Tibial nerve (tissue), 4 donors: ENCODE data around the gene BOLA3. TPM values are rescaled to one million over a fixed set of nuclear protein-coding genes. Genes with fewer than 3 reads are reported as not detected.
A peak's percentile ranks its signal among the peaks of the same experiment; 100 is the strongest.

ENCODE experiments used
- DNase-seq, 2 donors: peaks; one replicate each; pipeline ENCODE4 v3.0.0-alpha.2; 2019; ENCODE audit warnings: low spot score in 2 of 2
- H3K27ac ChIP-seq, 4 donors: fragments of 200-600 bp; sonication (generic) in 3 of 4; one replicate each; pipeline ENCODE4 v1.5.1; 2017 to 2019; ENCODE audit warnings: mild to moderate bottlenecking in 1 of 4
- H3K27me3 ChIP-seq, 2 donors: fragments of 200-600 bp; sonication (generic) in 1 of 2; one replicate each; pipeline versions ENCODE4 v1.5.1 to v1.6.0; 2017 to 2019
- H3K36me3 ChIP-seq, 3 donors: fragments of 200-600 bp; sonication (generic); one replicate each; pipeline ENCODE4 v1.5.1; 2018 to 2019
- H3K4me1 ChIP-seq, 4 donors: fragments of 200-600 bp; sonication (generic) in 3 of 4; one replicate each; pipeline ENCODE4 v1.5.1; 2017 to 2019
- H3K4me3 ChIP-seq, 4 donors: fragments of 200-600 bp; sonication (generic) in 3 of 4; one replicate each; pipeline ENCODE4 v1.5.1; 2017 to 2019; ENCODE audit warnings: mild to moderate bottlenecking in 1 of 4, moderate library complexity in 1 of 4
- H3K9me3 ChIP-seq, 4 donors: fragments of 200-600 bp; sonication (generic) in 3 of 4; one replicate each; pipeline ENCODE4 v1.5.1; 2017 to 2019
- CTCF ChIP-seq, 5 experiments: fragments of 200-600 bp in 3 of 5; fragments of 450-650 bp in 2 of 5; sonication (generic) in 3 of 5; IDR thresholded peaks; one replicate each; pipeline ENCODE4 v1.5.1; 2016 to 2019; ENCODE audit warnings: antibody characterized with exemption in 5 of 5, mild to moderate bottlenecking in 3 of 5, moderate library complexity in 2 of 5
- EP300 ChIP-seq, 2 donors: sonication (generic); formaldehyde crosslinking; IDR thresholded peaks; one replicate each; pipeline ENCODE4 v1.6.1; 2017; ENCODE audit warnings: antibody characterized with exemption in 2 of 2, mild to moderate bottlenecking in 1 of 2
- POLR2A ChIP-seq, 2 donors: fragments of 450-650 bp; IDR thresholded peaks; one replicate each; pipeline ENCODE4 v1.6.1; 2017; ENCODE audit warnings: antibody characterized with exemption in 2 of 2, mild to moderate bottlenecking in 2 of 2, moderate library complexity in 2 of 2
- WGBS, 2 donors: methylation state at CpG; one replicate each; pipeline ENCODE4 v1.1.5; 2018; 5-methylcytosine and 5-hydroxymethylcytosine counted together
- total RNA-seq, 4 donors: library from RNA; depleted of rRNA; stranded (reverse); fragments of >200 nt; gene quantifications; one replicate each; pipeline ENCODE4 v1.1.0, GENCODE V29; 2016

Gene BOLA3
- total RNA-seq = 10 to 100 TPM; 23.2 to 39.5 (median 25.8) TPM

GRCh38 chr2:74147727-74148456 lies at the start of gene BOLA3:
Gene BOLA3, minus strand, starts transcription at chr2:74147912. Its CDS starts 38 bp downstream, at chr2:74147874.
- Histone ChIP-seq H3K36me3 (peaks cover 0 to 22% (median 0%) of the 10 kb centered on the region in 3 donors), H3K27me3 (no peaks in the 10 kb centered on the region), H3K27ac (peak within 1 kb of the TSS; percentile 34 to 79 (median 74)), H3K9me3 (no peaks in the 10 kb centered on the region), H3K4me1 (peaks cover 0 to 32% (median 18%) of the 10 kb centered on the region in 4 donors), H3K4me3 (peak within 1 kb of the TSS; percentile 66 to 82 (median 78))
- DNase-seq = peak; percentile 45 to 58
- 2 to 4% methylated on average over 31 to 38 of the region's 67 CpGs for WGBS, 2 donors
- no peak for TF ChIP-seq POLR2A (IDR thresholded peaks at IDR 0.05)
- TF ChIP-seq EP300 (IDR thresholded peaks at IDR 0.05) = peak in 1 of 2 donors; percentile 18
- TF ChIP-seq CTCF (IDR thresholded peaks at IDR 0.05) = peak; percentile 71 to 90 (median 85)

- Histone ChIP-seq H3K27ac (no peak overlapping the region), H3K9me3 (no peaks in the 10 kb centered on the region), H3K27me3 (no peaks in the 10 kb centered on the region), H3K36me3 (no peaks in the 10 kb centered on the region), H3K4me3 (no peak overlapping the region), H3K4me1 (peaks cover 0 to 32% (median 7%) of the 10 kb centered on the region in 4 donors)
- no peak for TF ChIP-seq POLR2A (IDR thresholded peaks at IDR 0.05)
- TF ChIP-seq CTCF (IDR thresholded peaks at IDR 0.05) = no peak
- TF ChIP-seq EP300 (IDR thresholded peaks at IDR 0.05) = no peak
- WGBS, 2 donors = 74 to 82% methylated on average over 4 of the region's 4 CpGs
- DNase-seq = no peak
Measured at GRCh38 chr2:74197049-74197448, 49.3 kb upstream of the BOLA3 start.

GRCh38 chr2:74194799-74195198 lies 47.1 kb upstream of the BOLA3 start:
- peaks cover 0 to 10% (median 2%) of the 10 kb centered on the region in 4 donors for H3K4me1 ChIP-seq
- no peaks in the 10 kb centered on the region for H3K27me3 ChIP-seq
- no peak for TF ChIP-seq CTCF (IDR thresholded peaks at IDR 0.05)
- TF ChIP-seq POLR2A (IDR thresholded peaks at IDR 0.05) = no peak
- H3K27ac ChIP-seq = no peak overlapping the region
- DNase-seq = no peak
- H3K9me3 ChIP-seq = no peaks in the 10 kb centered on the region
- no peaks in the 10 kb centered on the region for H3K36me3 ChIP-seq
- no peak overlapping the region for H3K4me3 ChIP-seq
- WGBS, 2 donors = 91 to 93% methylated on average over 1 of the region's 1 CpG

- WGBS, 2 donors = 75 to 76% methylated on average over 6 of the region's 6 CpGs
- Histone ChIP-seq H3K36me3 (no peaks in the 10 kb centered on the region), H3K9me3 (no peaks in the 10 kb centered on the region), H3K4me1 (no peaks in the 10 kb centered on the region), H3K27me3 (no peaks in the 10 kb centered on the region), H3K4me3 (no peak overlapping the region), H3K27ac (no peak overlapping the region)
- no peak for DNase-seq
- TF ChIP-seq EP300 (IDR thresholded peaks at IDR 0.05) = no peak
- no peak for TF ChIP-seq POLR2A (IDR thresholded peaks at IDR 0.05)
- no peak for TF ChIP-seq CTCF (IDR thresholded peaks at IDR 0.05)
Measured at GRCh38 chr2:74191596-74192380, 44.1 kb upstream of the BOLA3 start.

GRCh38 chr2:74188696-74189095 lies 41.0 kb upstream of the BOLA3 start:
- no peak overlapping the region for H3K27ac ChIP-seq
- H3K4me3 ChIP-seq = no peak overlapping the region
- H3K27me3 ChIP-seq = no peaks in the 10 kb centered on the region
- no peak for TF ChIP-seq POLR2A (IDR thresholded peaks at IDR 0.05)
- no peak for DNase-seq
- H3K4me1 ChIP-seq = no peaks in the 10 kb centered on the region
- H3K36me3 ChIP-seq = no peaks in the 10 kb centered on the region
- 92 to 93% methylated on average over 3 of the region's 3 CpGs for WGBS, 2 donors
- H3K9me3 ChIP-seq = no peaks in the 10 kb centered on the region
